ENCODE results near the gene LCAT.
"Not testable (repeated sequence)": the region's sequence is repeated elsewhere in the genome, so short reads cannot be mapped to it uniquely, and the experiment has no call there.

Gene LCAT

GRCh38 chr16:67977005-67977404 lies 33.1 kb upstream of the LCAT start:
- no peak for DNase-seq (ENCODE audit: extremely low spot score)
- TF ChIP-seq TARDBP (IDR thresholded peaks at IDR 0.05) (no peak), SUZ12 (IDR thresholded peaks at IDR 0.05) (no peak), HDGF (IDR thresholded peaks at IDR 0.05; ENCODE audit: borderline replicate concordance) (no peak), PKNOX1 (IDR thresholded peaks at IDR 0.05) (no peak), FOXK2 (IDR thresholded peaks at IDR 0.05) (no peak)
- ChIA-PET POLR2A (no interaction called here), CTCF (no interaction called here)

GRCh38 chr16:67976205-67976604 lies 32.3 kb upstream of the LCAT start:
- POLR2A ChIA-PET = no interaction called here

GRCh38 chr16:67975321-67976105 lies 31.6 kb upstream of the LCAT start:
- ChIA-PET POLR2A (interaction anchor here (0.8 to 1.1 kb wide), 2 partner anchors 34 to 40 kb away, joined by 3 to 4 read pairs; no protein-coding TSS in a partner anchor), CTCF (no interaction called here)
- TF ChIP-seq PKNOX1 (IDR thresholded peaks at IDR 0.05) (no peak), FOXK2 (IDR thresholded peaks at IDR 0.05) (no peak), FOXA1 (IDR thresholded peaks at IDR 0.05) (no peak), ELF4 (IDR thresholded peaks at IDR 0.05) (no peak), NFRKB (IDR thresholded peaks at IDR 0.05) (no peak), TARDBP (IDR thresholded peaks at IDR 0.05) (no peak), LEF1 (IDR thresholded peaks at IDR 0.05; ENCODE audit: borderline replicate concordance) (no peak), ARNT (IDR thresholded peaks at IDR 0.05) (no peak), L3MBTL2 (conservative IDR thresholded peaks at IDR 0.05) (no peak), HDGF (IDR thresholded peaks at IDR 0.05; ENCODE audit: borderline replicate concordance) (no peak), BHLHE40 (IDR thresholded peaks at IDR 0.05; ENCODE audit: borderline replicate concordance) (no peak), FOXM1 (IDR thresholded peaks at IDR 0.05; ENCODE audit: borderline replicate concordance) (no peak)
- DNase-seq (ENCODE audit: extremely low spot score) = no peak

More at GRCh38 chr16:67976205-67976604, 32.3 kb upstream of the LCAT start:
- no peak for TF ChIP-seq ZNF384 (IDR thresholded peaks at IDR 0.05)
- no peak for TF ChIP-seq BHLHE40 (IDR thresholded peaks at IDR 0.05; ENCODE audit: borderline replicate concordance)
- TF ChIP-seq HDGF (IDR thresholded peaks at IDR 0.05; ENCODE audit: borderline replicate concordance) = no peak
- no peak for TF ChIP-seq LEF1 (IDR thresholded peaks at IDR 0.05; ENCODE audit: borderline replicate concordance)
- TF ChIP-seq CTBP1 (IDR thresholded peaks at IDR 0.05; ENCODE audit: borderline replicate concordance) = no peak
- no peak for TF ChIP-seq FOXA1 (IDR thresholded peaks at IDR 0.05)
- no peak for TF ChIP-seq TARDBP (IDR thresholded peaks at IDR 0.05)
- no peak for TF ChIP-seq PKNOX1 (IDR thresholded peaks at IDR 0.05)
- CTCF ChIA-PET = no interaction called here
- no peak for DNase-seq (ENCODE audit: extremely low spot score)

- CTCF ChIA-PET; POLR2A ChIA-PET; DNase-seq (ENCODE audit: extremely low spot score): not testable (repeated sequence)
These were observed 28.4 kb upstream of the LCAT start for GRCh38 chr16:67972285-67972684.

GRCh38 chr16:67971111-67971510 lies 27.2 kb upstream of the LCAT start:
- ChIA-PET CTCF (interaction anchor here (0.5 kb wide), 1 partner anchor 150 kb away, joined by 3 read pairs; no protein-coding TSS in a partner anchor), POLR2A (no interaction called here)

More at GRCh38 chr16:67971111-67971510, 27.2 kb upstream of the LCAT start:
- no peak for TF ChIP-seq FOXM1 (IDR thresholded peaks at IDR 0.05; ENCODE audit: borderline replicate concordance)
- TF ChIP-seq PKNOX1 (IDR thresholded peaks at IDR 0.05) = no peak
- no peak for TF ChIP-seq BHLHE40 (IDR thresholded peaks at IDR 0.05; ENCODE audit: borderline replicate concordance)
- TF ChIP-seq L3MBTL2 (conservative IDR thresholded peaks at IDR 0.05) = no peak
- no peak for TF ChIP-seq LEF1 (IDR thresholded peaks at IDR 0.05; ENCODE audit: borderline replicate concordance)
- no peak for TF ChIP-seq FOXK2 (IDR thresholded peaks at IDR 0.05)
- TF ChIP-seq NFRKB (IDR thresholded peaks at IDR 0.05) = no peak
- no peak for TF ChIP-seq ZNF384 (IDR thresholded peaks at IDR 0.05)
- DNase-seq (ENCODE audit: extremely low spot score) = no peak
